HK-2 (cell line): ENCODE results near the gene PSMG4.

Experiments used
- DNase-seq: peaks from one replicate; pipeline ENCODE4 v3.0.0-alpha.2; 2018; ENCODE audit not compliant: unreplicated experiment

The PSMG4 gene

DNA sequence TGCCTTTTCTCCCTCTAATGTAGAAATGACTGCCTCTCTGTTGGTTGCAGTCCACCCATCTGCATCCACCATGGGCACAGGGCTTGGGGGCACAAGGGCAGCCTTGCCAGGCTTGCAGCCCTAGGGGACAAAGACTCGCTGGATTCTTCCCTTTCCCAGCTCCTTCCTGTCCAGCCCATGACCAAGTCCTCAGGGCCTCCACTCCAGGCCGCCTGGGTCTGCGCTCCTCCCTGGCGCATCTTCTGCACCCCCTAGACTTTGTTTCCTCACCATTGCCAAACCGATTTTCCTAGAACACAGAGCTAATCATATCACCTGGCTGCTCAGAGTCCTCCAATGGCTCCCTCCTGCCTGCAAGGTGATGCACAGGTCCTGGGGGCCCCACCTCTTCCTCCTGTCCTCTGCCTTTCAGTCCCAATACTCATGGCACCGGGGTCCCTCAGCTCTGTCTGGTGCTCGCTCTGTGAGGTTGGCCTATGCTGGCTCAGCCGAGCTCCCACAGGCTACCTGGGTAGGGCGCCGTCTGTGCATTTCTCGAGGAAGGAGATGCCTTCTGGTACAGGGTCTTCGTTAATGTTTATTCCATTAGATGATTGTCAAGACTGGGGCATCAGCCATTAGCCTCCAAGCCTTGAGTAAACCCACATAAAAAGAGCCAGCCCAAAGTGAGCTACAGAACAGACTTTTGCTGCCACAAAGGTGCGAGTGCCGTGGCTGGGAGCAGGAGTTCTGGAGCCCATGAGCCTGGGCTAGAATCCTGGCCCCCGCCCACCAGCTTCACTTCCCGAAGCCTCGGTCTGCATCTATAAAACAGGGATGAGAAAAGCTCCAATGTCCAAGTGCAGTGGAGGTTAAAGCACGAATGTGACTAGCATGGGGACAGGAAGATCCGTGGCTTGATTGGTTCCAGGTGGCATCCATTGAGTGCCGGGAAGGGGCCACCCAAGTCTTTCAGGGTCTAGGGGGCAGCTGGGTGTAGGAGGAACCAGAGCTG lies 17.7 kb downstream of the PSMG4 start:
- DNase-seq = no peak

DNA sequence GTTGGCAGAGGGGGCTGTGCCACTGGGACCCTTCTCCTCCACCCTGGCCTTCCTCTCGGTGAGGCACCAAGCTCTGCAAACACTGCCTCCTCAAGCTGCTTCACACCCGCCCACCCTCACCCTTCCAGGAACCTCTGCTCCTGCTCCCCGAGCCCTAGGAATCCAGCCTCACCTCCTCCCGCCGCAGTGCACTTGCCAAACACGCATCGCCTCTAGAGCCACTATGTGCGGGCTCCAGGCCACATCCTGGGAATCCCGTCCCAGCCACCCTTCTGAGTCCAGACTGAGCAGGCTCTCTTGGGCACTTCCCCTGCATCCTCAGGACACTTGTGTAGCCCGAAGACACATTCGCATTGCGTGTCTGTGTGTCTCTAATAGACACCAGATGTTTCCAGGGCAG lies 18.5 kb downstream of the PSMG4 start:
- no peak for DNase-seq

DNA sequence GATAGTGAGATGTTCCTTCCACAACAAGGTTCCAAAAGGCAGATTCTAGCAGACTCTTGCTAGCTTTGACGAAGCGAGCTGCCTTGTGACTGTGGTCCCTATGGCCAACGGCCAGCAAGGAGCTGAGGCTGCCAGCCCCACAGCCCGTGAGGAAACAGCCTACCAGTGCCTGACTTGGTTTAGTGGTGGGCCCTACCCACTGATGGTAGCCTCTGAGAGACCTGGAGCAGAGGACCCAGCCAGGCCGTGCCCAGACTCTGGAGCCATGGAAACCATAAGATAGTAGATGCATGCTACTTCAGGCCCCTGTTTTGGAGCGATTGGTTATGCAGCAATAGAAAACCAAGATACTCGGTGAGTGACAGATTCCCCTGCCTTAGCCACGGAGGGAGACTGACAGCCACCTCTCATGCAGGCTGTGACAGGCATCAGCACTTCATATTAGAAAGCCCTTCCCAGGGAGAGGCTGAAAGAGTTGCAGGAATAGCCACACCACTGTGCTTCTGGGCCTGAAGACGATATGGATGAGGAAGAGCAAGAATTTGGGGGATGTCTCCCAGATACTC lies 19.2 kb downstream of the PSMG4 start:
- no peak for DNase-seq

DNA sequence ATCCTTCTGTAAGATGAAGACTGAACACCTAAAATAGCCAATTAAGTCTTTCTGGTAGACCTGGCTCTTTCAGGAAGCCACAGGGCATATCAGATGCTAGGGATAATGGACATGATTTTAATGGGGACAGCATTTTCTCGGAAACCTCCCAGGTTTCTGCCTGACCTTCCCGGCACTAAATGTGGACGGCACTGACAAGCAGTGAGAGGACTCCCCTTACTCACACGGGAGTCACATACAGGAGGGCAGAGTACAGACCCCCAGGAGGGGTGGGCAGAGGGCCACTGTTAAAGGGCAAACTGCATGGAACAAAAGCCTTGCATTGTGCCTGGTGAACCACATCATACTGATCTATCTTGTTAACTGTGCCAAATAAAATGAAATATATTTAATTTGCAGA lies 19.9 kb downstream of the PSMG4 start:
- DNase-seq = no peak

GRCh38 chr6:3280091-3280490 lies 21.3 kb downstream of the PSMG4 start:
- DNase-seq = no peak

GRCh38 chr6:3280866-3281465 lies 22.2 kb downstream of the PSMG4 start:
- no peak for DNase-seq

- no peak for DNase-seq
These were observed 23.1 kb downstream of the PSMG4 start for GRCh38 chr6:3281631-3282475.

- no peak for DNase-seq
These were observed 23.9 kb downstream of the PSMG4 start for GRCh38 chr6:3282476-3283236.

DNA sequence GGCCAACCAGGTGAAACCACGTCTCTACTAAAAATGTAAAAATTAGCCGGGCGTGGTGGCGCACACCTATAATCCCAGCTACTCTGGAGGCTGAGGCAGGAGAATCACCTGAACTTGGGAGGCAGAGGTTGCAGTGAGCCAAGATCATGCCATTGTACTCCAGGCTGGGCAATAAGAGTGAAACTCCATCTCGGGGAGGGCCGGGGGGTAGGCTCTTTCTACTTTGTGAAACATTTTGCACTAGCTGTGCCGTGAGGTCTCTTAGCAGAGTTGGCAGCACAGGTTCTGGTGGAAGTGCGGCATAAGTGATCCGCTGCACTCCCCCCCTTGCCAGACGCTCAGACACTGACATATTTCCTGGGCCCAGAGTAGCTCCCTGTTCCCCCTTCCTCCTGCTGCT lies 24.5 kb downstream of the PSMG4 start:
- no peak for DNase-seq

DNA sequence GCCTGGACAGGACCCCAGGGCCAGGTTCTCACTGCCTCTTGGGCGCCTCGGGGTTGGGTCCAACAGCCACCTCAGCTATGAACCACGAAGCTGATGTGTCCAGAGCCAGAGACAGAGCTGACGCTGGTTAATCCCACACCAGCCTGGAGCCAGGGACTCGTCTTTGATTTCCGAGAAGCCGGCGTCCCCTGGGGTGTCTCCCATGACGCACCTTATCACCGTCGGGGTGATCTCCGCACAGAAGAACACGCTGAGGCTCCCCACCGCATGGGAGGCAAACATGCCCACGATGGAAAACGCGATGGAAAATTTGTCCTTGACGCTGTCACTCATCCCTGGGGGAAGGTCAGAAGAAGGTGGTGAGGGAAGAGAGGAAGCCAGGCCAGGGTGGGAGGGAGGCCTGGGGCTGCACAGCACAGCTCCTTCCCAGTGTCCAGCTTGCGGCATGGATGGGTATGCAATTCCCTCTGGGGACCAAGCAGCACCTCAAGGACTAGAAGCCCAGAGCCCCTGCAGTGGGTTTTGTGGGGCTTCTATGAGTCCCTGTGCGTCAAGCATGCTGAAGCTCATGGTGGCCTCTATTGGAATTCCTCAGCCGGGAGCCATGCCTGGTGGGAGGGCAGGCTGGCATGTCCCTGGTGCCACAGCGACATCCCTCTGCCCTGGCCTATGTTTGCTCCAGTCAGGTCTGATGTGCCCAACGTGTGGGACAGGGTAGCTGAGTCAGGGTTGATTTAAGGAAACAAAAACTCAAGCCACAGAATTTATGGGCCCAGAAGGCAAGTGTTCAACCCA lies 25.1 kb downstream of the PSMG4 start:
- no peak for DNase-seq

GRCh38 chr6:3284436-3284876 lies 25.7 kb downstream of the PSMG4 start:
- DNase-seq = no peak

DNA sequence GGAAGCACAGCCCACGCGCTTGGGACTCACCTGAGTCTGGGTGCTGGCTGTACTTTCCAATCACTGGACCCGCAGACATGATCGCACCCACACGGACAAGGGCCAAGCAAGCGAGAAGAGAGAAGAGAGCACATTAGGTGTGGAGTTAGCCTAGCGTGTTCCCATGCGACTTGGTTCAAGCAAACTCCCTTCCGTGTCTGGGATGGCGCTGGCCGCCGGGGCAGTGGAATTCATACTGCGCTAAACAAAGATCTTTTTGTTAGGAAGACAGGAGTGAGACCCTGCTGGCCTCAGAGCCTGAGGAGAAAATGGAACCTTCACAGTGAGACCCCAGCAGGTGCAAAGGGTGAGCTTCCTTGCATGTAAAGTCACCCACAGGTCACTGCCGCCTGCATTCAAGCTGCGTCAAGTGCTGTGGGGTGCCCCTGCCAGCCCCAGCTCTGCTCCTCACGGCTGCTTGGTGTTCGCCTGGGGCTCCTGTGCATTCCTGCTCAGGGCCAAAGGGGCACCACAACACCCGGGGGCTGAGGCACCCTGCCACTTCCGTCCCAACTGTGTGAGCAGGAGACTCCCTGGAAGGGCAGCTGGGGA lies 26.4 kb downstream of the PSMG4 start:
- DNase-seq = no peak

GRCh38 chr6:3285732-3286131 lies 27.0 kb downstream of the PSMG4 start:
- no peak for DNase-seq

DNA sequence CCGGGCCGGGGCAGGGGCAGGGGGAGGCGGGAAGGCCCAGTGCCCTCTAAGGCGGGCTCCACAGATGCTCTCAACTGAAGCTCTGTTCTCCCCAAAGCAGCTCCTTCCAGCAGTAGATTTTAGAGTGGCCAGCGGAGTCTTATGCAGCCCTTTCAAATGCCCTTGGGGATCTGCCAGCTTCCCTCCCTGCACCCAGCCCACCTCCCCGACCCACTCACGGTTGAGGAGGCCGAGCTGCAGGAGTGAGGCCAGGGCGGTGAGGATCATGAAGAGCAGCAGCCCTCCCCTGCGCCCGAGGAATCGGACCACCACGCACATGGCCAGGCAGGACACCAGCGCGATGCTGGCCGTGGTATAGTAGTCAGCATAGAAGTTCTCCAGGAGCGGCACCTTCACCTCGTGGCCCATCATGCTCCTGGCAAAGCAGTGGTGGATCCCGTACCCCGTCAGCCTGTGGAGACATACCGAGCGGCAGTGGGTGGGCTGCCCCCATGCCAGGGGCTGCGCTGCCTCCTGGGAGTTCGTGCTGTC lies 28.0 kb downstream of the PSMG4 start:
- no peak for DNase-seq

- no peak for DNase-seq
These were observed 28.6 kb downstream of the PSMG4 start for GRCh38 chr6:3287308-3287707.

GRCh38 chr6:3287976-3288707 lies 29.4 kb downstream of the PSMG4 start:
- DNase-seq = no peak

GRCh38 chr6:3288711-3289663 lies 30.2 kb downstream of the PSMG4 start:
- DNase-seq = no peak

- DNase-seq = no peak
These were observed 30.9 kb downstream of the PSMG4 start for GRCh38 chr6:3289664-3290055.
